CD4-positive, alpha-beta T cell (primary cell): ENCODE data around the gene CFAP299. TPM values are rescaled to one million over a fixed set of nuclear protein-coding genes. Genes with fewer than 3 reads are reported as not detected.
A peak's percentile ranks its signal among the peaks of the same experiment; 100 is the strongest.

Experiments used
- ATAC-seq: fragments of 200-7000 bp; cut with Tn5 transposase; one replicate; pipeline ENCODE4 v1.10.0; 2022; ENCODE audit warnings: mild to moderate bottlenecking; ENCODE audit not compliant: poor library complexity
- CTCF ChIA-PET: fragments of 350-600 bp; sonication (Branson Sonifier 250); formaldehyde crosslinking; loops from one replicate; lab custom pipeline; 2021; ENCODE audit warnings: antibody characterized with exemption, inconsistent platforms; lab: Charles Lee
- POLR2A ChIA-PET: fragments of 350-600 bp; sonication (Branson Sonifier 250); formaldehyde crosslinking; loops from one replicate; lab custom pipeline; 2021; ENCODE audit warnings: antibody characterized with exemption, inconsistent platforms; lab: Charles Lee
- DNase-seq, 14 experiments: peaks; one replicate each; pipeline ENCODE4 v3.0.0-alpha.2; 2013 to 2020; ENCODE audit warnings: mixed read lengths in 2 of 14
- H3K27ac ChIP-seq, 2 donors: one replicate each; pipeline versions ENCODE4 v1.5.1 to v1.7.0; 2013; ENCODE audit warnings: low read length in 2 of 2, low read depth in 1 of 2, mild to moderate bottlenecking in 1 of 2
- H3K27me3 ChIP-seq, 2 experiments: 1 replicate in 1 of 2; 2 replicates in 1 of 2; pipeline versions ENCODE4 v1.6.1 to v1.7.0; 2013; ENCODE audit warnings: low read length in 2 of 2, control low read depth in 1 of 2, mild to moderate bottlenecking in 1 of 2, moderate library complexity in 1 of 2; ENCODE audit not compliant: insufficient read depth in 2 of 2, control insufficient read depth in 1 of 2
- H3K36me3 ChIP-seq: one replicate; pipeline ENCODE4 v1.6.1; 2013; ENCODE audit warnings: low read length, control low read depth; ENCODE audit not compliant: insufficient read depth
- H3K4me1 ChIP-seq: one replicate; pipeline ENCODE4 v1.6.1; 2013; ENCODE audit warnings: low read length, control low read depth; ENCODE audit not compliant: insufficient read depth
- H3K4me3 ChIP-seq: one replicate; pipeline ENCODE4 v1.5.1; 2013; ENCODE audit warnings: mild to moderate bottlenecking, low read length, moderate library complexity
- H3K9me3 ChIP-seq, 2 experiments: 1 replicate in 1 of 2; 2 replicates in 1 of 2; pipeline versions ENCODE4 v1.6.1 to v1.7.0; 2013; ENCODE audit warnings: low read length in 2 of 2, mild to moderate bottlenecking in 2 of 2, control low read depth in 1 of 2, moderate library complexity in 1 of 2; ENCODE audit not compliant: control insufficient read depth in 1 of 2, insufficient read depth in 1 of 2
- H3K27ac Mint-ChIP-seq: one replicate; pipeline ENCODE4 v1.8.0; 2020; ENCODE audit warnings: mixed read lengths
- H3K27me3 Mint-ChIP-seq: one replicate; pipeline ENCODE4 v1.8.0; 2021; ENCODE audit warnings: mixed read lengths
- H3K36me3 Mint-ChIP-seq: one replicate; pipeline ENCODE4 v1.8.0; 2021; ENCODE audit warnings: low read depth, mixed read lengths
- H3K4me1 Mint-ChIP-seq: one replicate; pipeline ENCODE4 v1.8.0; 2021; ENCODE audit warnings: low read depth, mixed read lengths
- H3K4me3 Mint-ChIP-seq: one replicate; pipeline ENCODE4 v1.8.0; 2020; ENCODE audit warnings: mild to moderate bottlenecking, mixed read lengths
- H3K9me3 Mint-ChIP-seq: one replicate; pipeline ENCODE4 v1.8.0; 2020; ENCODE audit warnings: mixed read lengths
- intact Hi-C, 2 experiments: fragments of 100-400 bp; cut with DNase I in 1 of 2; cut with micrococcal nuclease in 1 of 2; formaldehyde crosslinking; loops; one replicate each; pipeline versions ENCODE4 v1.15.1 to v1.9.0; 2023 to 2025; cut with DNase I, micrococcal nuclease
- total RNA-seq, 174 experiments: library from RNA in 2 of 174; stranded (reverse) in 2 of 174; gene quantifications; one replicate each; pipeline ENCODE4 v1.2.3 and lab custom pipeline; 2021 to 2026
- TF ChIP-seq, protein P1 (sequence below): fragments of 200-600 bp; IDR thresholded peaks from one replicate; pipeline ENCODE4 v1.8.0; 2022; ENCODE audit warnings: antibody characterized with exemption, mild to moderate bottlenecking

The CFAP299 gene
- total RNA-seq, 2 experiments from 2014 or later = not detected

GRCh38 chr4:80694171-80694570 is 358.6 kb downstream of the CFAP299 start:
- H3K36me3 Mint-ChIP-seq = no peaks in the 10 kb centered on the region
- no peak for DNase-seq
- H3K9me3 Mint-ChIP-seq = no peaks in the 10 kb centered on the region
- no peaks in the 10 kb centered on the region for H3K9me3 ChIP-seq
- no peak for ATAC-seq
- H3K36me3 ChIP-seq = no peaks in the 10 kb centered on the region
- H3K4me3 ChIP-seq = no peak overlapping the region
- H3K27me3 Mint-ChIP-seq = no peaks in the 10 kb centered on the region
- no peaks in the 10 kb centered on the region for H3K4me1 Mint-ChIP-seq
- CTCF ChIA-PET = interaction anchor here (0.6 to 1.2 kb wide), 2 partner anchors 15 to 39 kb away, joined by 3 read pairs; no protein-coding TSS in a partner anchor
- H3K4me3 Mint-ChIP-seq = no peak overlapping the region
- POLR2A ChIA-PET = no interaction called here
- no peaks in the 10 kb centered on the region for H3K27me3 ChIP-seq
- no peak overlapping the region for H3K27ac Mint-ChIP-seq
- TF ChIP-seq, protein P1, sequence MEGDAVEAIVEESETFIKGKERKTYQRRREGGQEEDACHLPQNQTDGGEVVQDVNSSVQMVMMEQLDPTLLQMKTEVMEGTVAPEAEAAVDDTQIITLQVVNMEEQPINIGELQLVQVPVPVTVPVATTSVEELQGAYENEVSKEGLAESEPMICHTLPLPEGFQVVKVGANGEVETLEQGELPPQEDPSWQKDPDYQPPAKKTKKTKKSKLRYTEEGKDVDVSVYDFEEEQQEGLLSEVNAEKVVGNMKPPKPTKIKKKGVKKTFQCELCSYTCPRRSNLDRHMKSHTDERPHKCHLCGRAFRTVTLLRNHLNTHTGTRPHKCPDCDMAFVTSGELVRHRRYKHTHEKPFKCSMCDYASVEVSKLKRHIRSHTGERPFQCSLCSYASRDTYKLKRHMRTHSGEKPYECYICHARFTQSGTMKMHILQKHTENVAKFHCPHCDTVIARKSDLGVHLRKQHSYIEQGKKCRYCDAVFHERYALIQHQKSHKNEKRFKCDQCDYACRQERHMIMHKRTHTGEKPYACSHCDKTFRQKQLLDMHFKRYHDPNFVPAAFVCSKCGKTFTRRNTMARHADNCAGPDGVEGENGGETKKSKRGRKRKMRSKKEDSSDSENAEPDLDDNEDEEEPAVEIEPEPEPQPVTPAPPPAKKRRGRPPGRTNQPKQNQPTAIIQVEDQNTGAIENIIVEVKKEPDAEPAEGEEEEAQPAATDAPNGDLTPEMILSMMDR = no peak
- intact Hi-C loops = no loop called here
- no peaks in the 10 kb centered on the region for H3K4me1 ChIP-seq
- no peak overlapping the region for H3K27ac ChIP-seq

GRCh38 chr4:80705311-80705710 is 369.8 kb downstream of the CFAP299 start:
- no peaks in the 10 kb centered on the region for H3K9me3 ChIP-seq
- TF ChIP-seq, protein P1 = no peak
- H3K36me3 ChIP-seq = no peaks in the 10 kb centered on the region
- H3K27ac ChIP-seq = no peak overlapping the region
- ChIA-PET POLR2A (no interaction called here), CTCF (no interaction called here)
- no peak overlapping the region for H3K27ac Mint-ChIP-seq
- no peaks in the 10 kb centered on the region for H3K9me3 Mint-ChIP-seq
- H3K4me1 ChIP-seq = no peaks in the 10 kb centered on the region
- no peaks in the 10 kb centered on the region for H3K36me3 Mint-ChIP-seq
- DNase-seq (no peak), ATAC-seq (no peak)
- intact Hi-C loops = no loop called here
- H3K4me1 Mint-ChIP-seq = peaks cover 29% of the 10 kb centered on the region
- no peaks in the 10 kb centered on the region for H3K27me3 Mint-ChIP-seq
- no peak overlapping the region for H3K4me3 Mint-ChIP-seq
- H3K4me3 ChIP-seq = no peak overlapping the region
- H3K27me3 ChIP-seq = no peaks in the 10 kb centered on the region

- intact Hi-C loops = no loop called here
These were observed 373.7 kb downstream of the CFAP299 start for GRCh38 chr4:80709082-80709869.

More at GRCh38 chr4:80709082-80709869, 373.7 kb downstream of the CFAP299 start:
- H3K36me3 Mint-ChIP-seq = no peaks in the 10 kb centered on the region
- ChIA-PET CTCF (interaction anchor here (1.6 kb wide), 1 partner anchor 15 kb away, joined by 3 read pairs; no protein-coding TSS in a partner anchor), POLR2A (no interaction called here)
- H3K4me3 Mint-ChIP-seq = peak overlapping the region; percentile 31
- ATAC-seq = peak; percentile 56
- no peaks in the 10 kb centered on the region for H3K9me3 ChIP-seq
- peak overlapping the region; percentile 15 for H3K27ac Mint-ChIP-seq
- H3K27ac ChIP-seq = no peak overlapping the region
- no peaks in the 10 kb centered on the region for H3K4me1 ChIP-seq
- no peak overlapping the region for H3K4me3 ChIP-seq
- TF ChIP-seq, protein P1 = no peak
- no peaks in the 10 kb centered on the region for H3K27me3 Mint-ChIP-seq
- H3K27me3 ChIP-seq = no peaks in the 10 kb centered on the region
- H3K36me3 ChIP-seq = no peaks in the 10 kb centered on the region
- no peaks in the 10 kb centered on the region for H3K9me3 Mint-ChIP-seq
- DNase-seq = peak in 2 of 14 experiments; percentile 1 to 53
- H3K4me1 Mint-ChIP-seq = peaks cover 35% of the 10 kb centered on the region
